ENCODE measurements around the gene VEPH1. TPM values are rescaled to one million over a fixed set of nuclear protein-coding genes. Genes with fewer than 3 reads are reported as not detected.

VEPH1 gene
- polyA plus RNA-seq, 1 donor (not counting 4 experiments of a cell fraction or from before 2014, with no cell fraction given): 0.21 TPM

- Histone ChIP-seq H3K27ac (ENCODE audit: control insufficient read depth, insufficient read depth, low read length) (no peak overlapping the region), H3K4me3 (ENCODE audit: control insufficient read depth in 2 of 3, extremely low read depth in 1 of 3, insufficient read depth in 2 of 3, low read depth in 1 of 3, low read length in 3 of 3) (no peak overlapping the region), H3K4me1 (ENCODE audit: control insufficient read depth, extremely low read depth, insufficient read depth, low read length) (peaks cover 10% of the 10 kb centered on the region), H3K36me3 (ENCODE audit: control insufficient read depth in 2 of 2, extremely low read depth in 1 of 2, insufficient read depth in 2 of 2, low read length in 2 of 2) (no peaks in the 10 kb centered on the region), H3K9me3 (ENCODE audit: control insufficient read depth, low read depth, low read length) (no peaks in the 10 kb centered on the region), H3K27me3 (ENCODE audit: control insufficient read depth, extremely low read depth, insufficient read depth, low read length) (peaks cover 2% of the 10 kb centered on the region), H2AFZ (ENCODE audit: control insufficient read depth, low read length) (no peak overlapping the region), H3K4me2 (ENCODE audit: control insufficient read depth, extremely low read depth, insufficient read depth, low read depth, low read length) (no peak overlapping the region), H3K9me1 (ENCODE audit: control insufficient read depth, extremely low read depth, insufficient read depth, low read length) (no peaks in the 10 kb centered on the region), H4K20me1 (ENCODE audit: control insufficient read depth, extremely low read depth, insufficient read depth, low read length) (no peaks in the 10 kb centered on the region), H3K79me2 (ENCODE audit: control insufficient read depth, insufficient read depth, low read length) (no peaks in the 10 kb centered on the region), H3K9ac (ENCODE audit: control insufficient read depth, extremely low read depth, insufficient read depth, low read length) (no peak overlapping the region)
- DNase-seq (ENCODE audit: low read depth, low spot score) (no peak), FAIRE-seq (no peak)
- TF ChIP-seq CTCF (optimal IDR thresholded peaks at IDR 0.05 in 1 of 3, IDR thresholded peaks at IDR 0.05 in 1 of 3, conservative IDR thresholded peaks at IDR 0.05 in 1 of 3; ENCODE audit: extremely low read depth in 1 of 3, insufficient read depth in 2 of 3, low read length in 3 of 3) (peak in 2 of 3 experiments; percentile 45 to 48), EZH2 (IDR thresholded peaks at IDR 0.05; ENCODE audit: low read length) (no peak)
- dilution Hi-C loops (cut with MboI; ENCODE audit: extremely low pct_ligation_motif_present, low sequenced_read_pairs): no loop called here
Observed at GRCh38 chr3:157354722-157355121, 148.5 kb downstream of the VEPH1 start.

GRCh38 chr3:157354254-157354653 lies 149.0 kb downstream of the VEPH1 start:
- Histone ChIP-seq H3K27me3 (ENCODE audit: control insufficient read depth, extremely low read depth, insufficient read depth, low read length) (peaks cover 2% of the 10 kb centered on the region), H3K4me2 (ENCODE audit: control insufficient read depth, extremely low read depth, insufficient read depth, low read depth, low read length) (no peak overlapping the region), H2AFZ (ENCODE audit: control insufficient read depth, low read length) (no peak overlapping the region), H3K9me3 (ENCODE audit: control insufficient read depth, low read depth, low read length) (no peaks in the 10 kb centered on the region), H3K9ac (ENCODE audit: control insufficient read depth, extremely low read depth, insufficient read depth, low read length) (no peak overlapping the region), H4K20me1 (ENCODE audit: control insufficient read depth, extremely low read depth, insufficient read depth, low read length) (no peaks in the 10 kb centered on the region), H3K27ac (ENCODE audit: control insufficient read depth, insufficient read depth, low read length) (no peak overlapping the region), H3K36me3 (ENCODE audit: control insufficient read depth in 2 of 2, extremely low read depth in 1 of 2, insufficient read depth in 2 of 2, low read length in 2 of 2) (no peaks in the 10 kb centered on the region), H3K79me2 (ENCODE audit: control insufficient read depth, insufficient read depth, low read length) (no peaks in the 10 kb centered on the region), H3K4me1 (ENCODE audit: control insufficient read depth, extremely low read depth, insufficient read depth, low read length) (peaks cover 7% of the 10 kb centered on the region), H3K4me3 (ENCODE audit: control insufficient read depth in 2 of 3, extremely low read depth in 1 of 3, insufficient read depth in 2 of 3, low read depth in 1 of 3, low read length in 3 of 3) (no peak overlapping the region), H3K9me1 (ENCODE audit: control insufficient read depth, extremely low read depth, insufficient read depth, low read length) (no peaks in the 10 kb centered on the region)
- no peak for DNase-seq (ENCODE audit: low read depth, low spot score)
- FAIRE-seq: no peak
- TF ChIP-seq EZH2 (IDR thresholded peaks at IDR 0.05; ENCODE audit: low read length) (no peak), CTCF (optimal IDR thresholded peaks at IDR 0.05 in 1 of 3, IDR thresholded peaks at IDR 0.05 in 1 of 3, conservative IDR thresholded peaks at IDR 0.05 in 1 of 3; ENCODE audit: extremely low read depth in 1 of 3, insufficient read depth in 2 of 3, low read length in 3 of 3) (no peak)
- dilution Hi-C loops (cut with MboI; ENCODE audit: extremely low pct_ligation_motif_present, low sequenced_read_pairs): no loop called here
